ENCODE measurements around the gene BUD23.

The BUD23 gene

GRCh38 chr7:73742753-73743641 is 59.6 kb downstream of the BUD23 start:
- no peak for DNase-seq (ENCODE audit: low spot score)

GRCh38 chr7:73746378-73746777 is 63.0 kb downstream of the BUD23 start:
- DNase-seq (ENCODE audit: low spot score): no peak
